Stimulated activated CD8-positive, alpha-beta memory T cell treated with anti-CD3 and anti-CD28 coated beads, Interleukin-7, amount 100 ng/mL, for 4 hours (primary cell): ENCODE data around the gene CCDC47.
"Not testable (repeated sequence)": the region's sequence is repeated elsewhere in the genome, so short reads cannot be mapped to it uniquely, and the experiment has no call there.

Experiments
- DNase-seq, 2 donors: peaks; one replicate each; pipeline ENCODE4 v3.0.0-alpha.2; 2020; ENCODE audit warnings: low read depth in 2 of 2

The CCDC47 gene

DNA sequence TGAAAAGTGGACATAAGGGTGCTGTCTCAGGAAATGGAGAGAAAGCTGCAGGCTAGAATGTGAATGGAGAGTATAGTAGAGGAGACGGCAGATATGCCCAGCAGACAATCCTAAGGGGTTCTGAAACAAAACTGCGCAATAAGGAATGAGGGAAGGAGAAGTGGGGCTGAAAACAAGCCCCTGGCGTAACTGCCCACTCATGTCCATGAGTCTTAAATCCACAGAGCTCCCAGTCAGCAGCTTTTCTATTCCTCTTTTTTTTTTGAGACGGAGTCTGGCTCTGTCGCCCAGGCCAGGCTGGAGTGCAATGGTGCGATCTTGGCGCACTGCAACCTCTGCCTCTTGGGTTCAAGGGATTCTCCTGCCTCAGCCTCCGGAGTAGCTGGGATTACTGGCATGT lies 37.7 kb downstream of the CCDC47 start:
- no peak for DNase-seq

GRCh38 chr17:63722403-63722802 lies 51.0 kb downstream of the CCDC47 start:
- DNase-seq, result no peak

GRCh38 chr17:63720194-63720593 lies 53.2 kb downstream of the CCDC47 start:
- not testable (repeated sequence) for DNase-seq

DNA sequence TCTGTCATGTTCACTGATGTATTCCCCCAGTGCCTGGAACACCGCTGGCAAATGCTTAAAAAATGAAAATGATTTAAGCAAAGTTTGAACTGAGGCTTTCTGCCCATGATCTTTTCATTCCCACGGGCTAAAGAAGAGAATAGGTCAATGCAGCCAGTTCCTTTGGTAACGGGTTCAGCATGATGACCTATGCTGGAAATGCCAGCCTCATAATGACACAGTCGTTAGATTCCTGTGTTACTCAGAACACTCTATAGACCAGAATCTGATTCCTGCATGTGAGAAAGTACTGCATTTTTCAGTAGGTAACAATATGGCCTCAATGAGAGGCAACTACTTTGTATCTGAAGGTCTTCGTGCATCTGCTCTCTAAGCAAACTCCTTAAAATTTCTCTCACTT lies 54.4 kb downstream of the CCDC47 start:
- no peak for DNase-seq

- no peak for DNase-seq
These were observed 57.0 kb downstream of the CCDC47 start for GRCh38 chr17:63716426-63716825.

- no peak for DNase-seq
These were observed 58.7 kb downstream of the CCDC47 start for GRCh38 chr17:63714550-63715277.

DNA sequence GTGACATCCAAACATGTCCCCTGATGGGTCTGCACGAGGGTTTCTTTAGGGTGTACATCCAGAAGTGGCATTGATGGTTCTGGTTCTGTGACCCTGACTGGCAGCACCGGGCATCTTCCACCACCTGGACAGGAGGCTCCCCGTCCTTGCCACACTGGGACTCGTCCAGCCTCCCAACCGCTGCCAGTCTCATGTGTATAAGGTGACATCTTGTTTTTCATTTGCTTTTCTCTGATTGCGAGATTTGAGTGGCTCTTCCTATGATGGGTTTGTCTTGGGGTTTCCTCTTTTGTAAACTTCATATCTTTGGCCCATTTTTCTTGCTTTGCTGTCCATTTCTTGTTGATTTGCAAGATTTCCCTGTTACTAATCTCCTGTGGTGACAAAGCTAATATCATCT lies 64.3 kb downstream of the CCDC47 start:
- no peak for DNase-seq

DNA sequence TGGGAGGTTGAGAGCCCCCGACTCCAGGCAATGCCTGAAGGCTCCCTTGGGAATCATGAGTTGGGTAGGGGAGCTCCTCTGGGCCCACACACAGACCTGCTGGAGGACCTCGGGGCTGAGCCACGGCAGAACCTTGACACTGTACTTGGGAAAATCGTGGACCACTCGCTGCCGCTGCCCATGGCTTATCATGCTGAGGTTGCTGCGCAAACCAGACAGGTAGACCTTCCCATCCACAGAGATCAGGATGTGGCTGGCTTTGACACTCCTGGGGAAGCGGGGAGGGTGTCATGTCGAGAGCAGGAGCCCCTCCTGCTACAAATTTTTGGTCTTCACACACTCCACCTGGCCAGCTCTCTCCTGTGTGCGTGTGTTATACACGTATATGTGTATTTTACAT lies 66.2 kb downstream of the CCDC47 start:
- DNase-seq, result no peak

GRCh38 chr17:63706336-63707082 lies 66.9 kb downstream of the CCDC47 start:
- no peak for DNase-seq

DNA sequence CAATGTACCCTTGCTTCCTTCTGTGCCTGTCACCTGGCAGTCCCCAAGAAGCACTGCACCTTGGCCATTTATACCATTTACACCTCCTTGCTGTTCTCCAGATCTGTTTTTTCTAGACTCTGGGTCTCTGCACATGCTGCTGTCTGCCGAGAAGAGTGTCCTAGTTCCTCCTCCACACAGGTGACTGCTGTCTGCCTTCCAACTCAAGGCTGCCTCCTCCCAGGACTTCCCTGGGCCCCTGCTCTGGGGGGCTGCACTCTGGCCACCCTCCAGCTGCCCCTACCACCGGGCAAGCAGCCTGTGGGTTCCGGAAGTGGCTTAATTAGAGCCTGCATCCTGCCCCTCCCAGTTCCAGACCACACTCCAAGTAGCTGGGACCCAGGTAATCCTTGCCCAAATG lies 67.7 kb downstream of the CCDC47 start:
- no peak for DNase-seq

DNA sequence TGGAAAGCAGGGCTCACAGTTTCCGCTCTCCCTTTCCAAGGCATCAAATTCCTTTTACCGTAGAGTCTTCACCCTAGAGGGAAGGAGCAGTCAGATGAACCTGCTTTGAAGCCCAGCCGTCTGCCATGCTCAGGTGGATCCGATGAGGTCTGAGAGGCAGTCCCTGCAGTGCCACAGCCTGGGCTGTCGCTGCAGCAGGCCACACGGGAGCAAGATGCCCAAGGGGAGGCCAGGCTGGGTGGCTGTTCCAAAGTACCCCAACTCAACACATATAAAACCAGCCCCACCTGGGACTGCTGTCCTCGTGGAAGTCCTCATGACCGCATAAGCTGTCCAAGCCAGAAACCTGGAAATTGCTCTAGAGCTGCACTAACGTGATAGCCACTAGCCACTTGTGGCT lies 68.6 kb downstream of the CCDC47 start:
- DNase-seq, result no peak

GRCh38 chr17:63704259-63704576 lies 69.2 kb downstream of the CCDC47 start:
- no peak for DNase-seq

DNA sequence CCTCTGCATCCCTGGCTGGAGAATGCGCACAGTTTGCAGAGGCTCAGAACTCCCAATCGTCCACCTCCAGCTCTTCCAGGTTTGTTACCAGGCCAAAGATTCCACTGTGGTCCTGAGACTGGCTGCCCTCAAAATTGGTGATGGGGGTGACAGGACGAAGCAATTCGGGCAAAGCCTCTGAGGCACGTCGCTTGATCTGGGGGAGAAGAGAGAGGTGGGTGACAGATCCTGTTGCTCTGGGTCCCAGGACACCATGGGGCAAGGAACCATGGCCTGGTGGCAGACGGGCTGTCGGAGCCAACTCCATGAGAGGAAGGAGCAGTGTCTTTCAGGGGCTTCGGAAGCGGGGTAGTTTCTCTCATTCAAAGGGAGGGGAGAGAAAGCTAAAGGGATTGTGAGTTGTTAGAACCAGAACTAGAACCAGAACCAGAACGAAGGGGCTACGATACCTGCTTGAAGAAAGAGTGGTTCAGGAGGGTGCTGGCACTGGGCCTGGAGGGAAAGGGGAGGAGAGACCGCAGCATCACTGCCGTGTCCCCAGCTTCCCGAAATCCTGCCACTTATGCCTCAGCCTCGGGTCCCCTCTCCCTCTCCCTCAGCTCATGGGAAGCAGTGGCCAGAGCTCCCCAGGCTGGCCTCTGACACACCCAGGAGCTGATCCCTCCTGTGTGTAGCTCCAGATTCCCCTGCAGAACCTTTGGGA lies 69.7 kb downstream of the CCDC47 start:
- no peak for DNase-seq

DNA sequence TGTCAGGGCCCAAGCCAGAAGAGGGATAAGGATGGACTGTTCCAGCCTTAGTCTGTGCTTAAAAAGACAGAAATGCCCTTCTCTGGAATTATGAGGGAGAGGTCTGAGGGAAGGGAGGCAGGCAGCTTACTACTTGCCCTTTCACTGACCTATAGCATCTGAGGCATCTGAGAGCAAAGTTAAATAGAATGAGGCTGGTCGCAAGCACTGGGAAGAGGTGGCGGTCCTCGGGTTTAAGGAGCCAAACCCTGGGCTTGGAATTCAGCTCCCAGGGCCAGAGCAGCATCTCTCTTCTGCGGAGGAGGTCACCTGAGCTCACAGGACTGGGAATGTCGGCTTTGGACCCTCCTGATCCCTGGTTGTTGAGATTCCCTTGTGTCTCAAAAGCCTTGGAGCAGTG lies 70.4 kb downstream of the CCDC47 start:
- DNase-seq, result no peak

DNA sequence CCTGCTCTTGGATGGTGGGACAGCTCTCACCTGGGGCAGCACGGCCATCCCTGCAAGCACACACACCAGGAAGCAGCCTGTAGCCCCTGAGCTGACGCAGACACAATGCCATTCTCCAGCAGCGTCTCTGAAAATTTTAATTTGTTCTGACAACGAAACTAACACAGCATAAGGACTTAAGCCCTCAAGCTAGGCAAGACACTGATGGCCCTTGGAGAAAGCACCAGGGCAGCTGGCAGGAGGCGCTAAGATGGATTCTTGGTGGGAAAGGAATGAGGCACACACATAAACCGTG lies 70.7 kb downstream of the CCDC47 start:
- DNase-seq, result no peak

DNA sequence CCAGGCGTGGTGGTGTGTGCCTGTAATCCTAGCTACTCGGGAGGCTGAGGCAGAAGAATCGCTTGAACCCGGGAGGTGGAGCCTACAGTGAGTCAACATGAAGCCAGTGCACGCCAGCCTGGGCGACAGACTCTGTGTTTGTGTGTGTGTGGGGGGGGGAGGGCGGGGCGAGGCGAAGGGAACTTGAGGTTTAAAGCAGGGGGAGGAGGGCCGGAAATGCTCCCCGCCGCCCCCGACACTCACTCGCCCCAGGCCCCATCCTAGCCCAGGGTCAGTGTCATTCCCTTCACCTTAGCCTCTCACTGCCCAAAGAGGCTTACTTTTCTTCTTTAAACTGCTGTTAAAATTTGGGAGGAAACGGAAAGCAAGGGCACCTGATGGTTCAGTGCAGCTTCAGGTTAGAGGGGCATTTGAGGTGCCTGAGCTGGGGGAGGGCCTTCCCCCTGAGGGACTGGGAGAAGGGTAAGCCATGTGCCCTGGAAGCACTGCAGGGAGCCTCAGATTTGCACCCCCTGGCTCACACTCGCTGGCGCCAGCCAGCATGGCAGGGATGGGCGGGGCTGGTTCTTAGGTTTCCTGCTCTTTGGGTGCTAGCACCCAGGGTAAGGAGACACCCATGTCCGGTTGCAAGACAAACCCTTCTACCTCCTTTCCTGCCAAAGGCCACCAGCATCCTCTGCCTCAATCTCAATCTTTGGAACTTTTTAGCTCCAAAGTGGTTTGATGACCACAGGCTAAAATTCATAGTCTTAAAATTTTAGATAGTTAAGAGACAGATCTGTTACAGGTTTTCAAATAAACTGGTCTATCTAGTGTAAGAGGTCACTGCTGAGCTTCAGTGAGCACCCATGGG lies 71.3 kb downstream of the CCDC47 start:
- peak; percentile 73 for DNase-seq

GRCh38 chr17:63701456-63701820 lies 72.0 kb downstream of the CCDC47 start:
- no peak for DNase-seq

- peak; percentile 27 to 68 for DNase-seq
These were observed 72.6 kb downstream of the CCDC47 start for GRCh38 chr17:63700528-63701455.

- DNase-seq, result peak; percentile 72 to 89
These were observed 73.5 kb downstream of the CCDC47 start, which contains the start of gene LIMD2 for GRCh38 chr17:63699638-63700527. TSS of gene LIMD2 (minus strand) at chr17:63700125. CDS start at chr17:63699298, 827 bp downstream.
